ENCODE measurements around the gene GCNT1. TPM values are rescaled to one million over a fixed set of nuclear protein-coding genes. Genes with fewer than 3 reads are reported as not detected.
"Not testable (repeated sequence)": the region's sequence is repeated elsewhere in the genome, so short reads cannot be mapped to it uniquely, and the experiment has no call there.

Gene GCNT1
- 0.24 TPM in 2 replicates for total RNA-seq (2014; rRNA removed; shearing (Covaris generic))
- polyA plus RNA-seq (2015; cell fraction: cytosol; rRNA removed): 0.14 and 2.2 TPM in 2 replicates
- 5.8 TPM in 1 of 2 replicates, not detected in the other for polyA plus RNA-seq (2015; cell fraction: nucleus; rRNA removed)

DNA sequence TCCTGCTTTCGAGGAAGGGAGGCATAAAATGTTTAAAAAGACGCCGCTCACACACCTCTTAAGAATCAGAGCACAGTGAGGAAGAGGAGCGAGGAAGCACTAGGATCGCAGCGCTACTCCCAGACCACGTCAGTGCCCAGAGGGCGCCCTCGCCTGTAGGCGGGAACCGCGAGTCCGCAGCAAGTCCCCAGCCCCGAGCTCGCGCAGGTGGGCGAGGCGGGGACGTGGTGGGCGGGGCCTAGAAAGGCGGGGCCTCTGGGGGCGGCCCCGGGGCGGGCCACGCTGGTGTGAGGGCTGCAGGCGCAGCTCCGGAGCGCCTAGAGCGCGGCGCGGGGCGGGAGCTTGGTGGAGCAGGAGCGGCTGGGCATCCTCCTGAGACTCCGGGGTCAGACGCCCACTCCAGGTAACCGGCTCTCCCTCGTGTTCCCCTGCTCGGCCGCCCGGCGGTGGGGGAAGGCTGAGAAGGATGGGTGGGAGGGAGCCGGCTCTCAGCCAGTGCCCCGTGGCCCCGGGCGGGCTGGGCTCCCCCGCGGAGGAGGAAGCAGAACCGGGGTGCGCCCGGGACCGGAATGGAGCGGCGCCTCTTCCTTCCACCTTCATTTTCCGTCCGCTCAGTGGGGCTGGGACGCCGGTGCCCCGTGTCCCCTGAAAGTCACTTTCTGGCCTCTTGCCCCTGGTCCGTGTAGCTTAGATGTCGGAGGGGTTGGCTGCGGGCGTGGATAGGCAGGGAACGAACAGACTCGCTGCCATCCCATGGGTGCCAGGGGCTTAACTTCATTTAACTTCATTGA, at the start of gene GCNT1:
Gene GCNT1 (plus strand): TSS at position 280 of the 791 bp plus-strand sequence. CDS start 43,200 bp downstream, outside the sequence.
- peak; percentile 71 for DNase-seq (ENCODE audit: low read depth, low spot score)
- in situ Hi-C loops (cut with HindIII; ENCODE audit: low pct_unique_long_range_greater_than_20kb, low sequenced_read_pairs): no loop called here

DNA sequence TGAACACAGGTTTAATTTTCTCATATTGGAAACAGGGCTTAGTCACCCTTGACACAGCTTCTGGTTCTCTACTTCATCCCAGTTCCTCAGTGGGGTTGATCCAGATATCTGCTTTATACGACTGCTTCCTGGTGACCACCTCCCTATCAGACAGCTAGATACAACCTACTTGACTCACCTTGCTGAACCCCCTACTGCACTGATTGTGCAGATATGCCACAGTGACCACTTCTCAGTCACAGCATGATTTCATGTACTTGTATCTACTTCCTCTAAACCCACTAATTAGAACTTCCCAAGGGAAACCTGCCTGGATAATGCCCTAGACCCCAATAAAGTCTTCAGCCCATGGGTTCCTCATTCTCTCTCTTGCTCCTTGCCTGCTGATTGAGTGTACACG, 46.3 kb upstream of the GCNT1 start:
- no peak for DNase-seq (ENCODE audit: low read depth, low spot score)
- in situ Hi-C loops (cut with HindIII; ENCODE audit: low pct_unique_long_range_greater_than_20kb, low sequenced_read_pairs): no loop called here

DNA sequence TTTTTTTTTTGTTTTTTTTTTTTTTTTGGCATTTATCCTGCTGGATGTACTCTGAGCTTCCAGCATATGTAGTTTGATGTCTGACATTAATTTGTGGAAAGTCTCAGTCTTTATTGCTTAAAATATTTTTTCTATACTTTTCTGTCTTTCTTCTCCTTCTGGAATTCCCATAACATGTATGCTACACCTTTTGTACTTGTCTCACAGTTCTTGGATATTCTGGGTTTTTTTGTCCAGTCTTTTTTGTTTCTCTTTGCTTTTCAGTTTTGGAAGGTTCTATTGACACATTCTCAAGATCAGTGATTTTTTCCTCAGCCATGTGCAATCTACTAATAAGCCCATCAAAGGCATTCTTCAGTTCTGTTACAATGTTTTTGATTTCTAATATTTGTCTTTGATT, 45.3 kb upstream of the GCNT1 start:
- no peak for DNase-seq (ENCODE audit: low read depth, low spot score)
- in situ Hi-C loops (cut with HindIII; ENCODE audit: low pct_unique_long_range_greater_than_20kb, low sequenced_read_pairs): no loop called here

DNA sequence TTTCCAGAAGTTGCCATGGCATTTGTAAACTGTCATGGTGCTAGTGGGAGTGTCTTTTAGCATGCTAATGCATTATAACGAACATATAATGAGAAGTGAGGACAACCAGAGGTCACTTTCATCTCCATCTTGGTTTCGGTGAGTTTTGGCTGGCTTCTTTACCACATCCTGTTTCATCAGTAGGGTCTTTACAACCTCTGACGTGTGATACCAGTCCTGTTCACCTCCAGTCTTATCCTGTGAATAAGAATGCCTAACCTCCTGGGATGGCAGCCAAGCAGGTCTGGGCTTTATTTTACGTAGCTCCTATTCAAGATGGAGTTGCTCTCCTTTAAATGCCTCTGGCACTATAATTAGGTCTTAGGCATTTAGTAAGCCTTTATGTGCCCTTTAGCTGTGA, 44.3 kb upstream of the GCNT1 start:
- no peak for DNase-seq (ENCODE audit: low read depth, low spot score)
- in situ Hi-C loops (cut with HindIII; ENCODE audit: low pct_unique_long_range_greater_than_20kb, low sequenced_read_pairs): no loop called here

DNA sequence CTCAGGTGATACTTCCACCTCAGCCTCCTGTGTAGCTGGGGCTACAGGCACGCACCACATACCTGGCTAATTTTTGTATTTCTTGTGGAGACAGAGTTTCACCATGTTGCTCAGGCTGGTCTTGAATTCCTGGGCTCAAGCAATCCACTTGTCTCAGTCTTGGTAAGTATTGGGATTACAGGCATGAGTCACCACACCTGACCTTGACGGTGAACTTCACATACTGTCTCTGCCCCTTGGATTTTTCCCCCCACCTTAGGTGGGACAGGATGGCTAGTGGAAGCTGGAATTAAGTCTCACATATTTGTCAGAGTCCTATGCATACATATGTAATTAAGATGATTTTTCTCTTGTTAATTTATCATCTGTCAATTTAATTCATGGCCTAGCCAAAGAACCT, 43.8 kb upstream of the GCNT1 start:
- no peak for DNase-seq (ENCODE audit: low read depth, low spot score)
- in situ Hi-C loops (cut with HindIII; ENCODE audit: low pct_unique_long_range_greater_than_20kb, low sequenced_read_pairs): no loop called here

DNA sequence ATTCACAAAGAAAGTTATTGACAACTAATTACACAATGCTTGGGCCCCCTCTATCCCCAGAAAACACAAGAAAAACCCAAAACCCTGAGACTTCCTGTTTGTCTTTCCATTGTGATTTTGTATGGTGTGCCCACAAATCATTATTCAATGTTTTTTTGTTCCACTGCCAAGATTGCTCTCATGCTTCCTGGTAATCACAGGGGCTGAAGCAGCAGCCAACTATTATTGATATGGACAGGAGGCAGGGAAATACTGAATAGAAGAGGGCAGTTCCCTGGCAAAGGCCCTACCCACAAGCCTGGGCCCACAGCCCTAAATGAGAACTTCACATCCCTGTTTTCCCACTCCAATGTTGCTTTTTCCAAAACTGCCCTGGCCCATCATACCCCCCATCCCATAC, 43.3 kb upstream of the GCNT1 start:
- in situ Hi-C loops (cut with HindIII; ENCODE audit: low pct_unique_long_range_greater_than_20kb, low sequenced_read_pairs): no loop called here
- DNase-seq (ENCODE audit: low read depth, low spot score): peak; percentile 26

DNA sequence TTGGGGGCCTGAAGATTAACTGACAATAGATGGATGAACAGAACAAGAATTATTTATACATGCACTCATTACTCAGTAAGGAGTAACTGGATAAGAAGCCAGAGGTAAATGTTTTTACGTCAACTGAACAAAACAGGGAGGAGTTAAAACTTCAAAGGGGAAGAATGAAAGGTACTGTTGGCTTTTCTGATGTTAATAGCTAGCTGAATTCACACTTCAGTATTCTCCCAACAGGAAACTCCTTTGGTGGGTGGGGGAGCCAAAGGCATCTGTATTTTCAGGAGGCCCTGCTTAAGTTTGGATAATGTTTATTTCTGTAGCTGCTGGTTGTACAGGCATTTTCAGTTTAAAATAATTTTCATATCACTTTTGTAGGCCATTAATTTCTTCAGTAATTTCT, 41.6 kb upstream of the GCNT1 start:
- no peak for DNase-seq (ENCODE audit: low read depth, low spot score)
- in situ Hi-C loops (cut with HindIII; ENCODE audit: low pct_unique_long_range_greater_than_20kb, low sequenced_read_pairs): no loop called here

DNA sequence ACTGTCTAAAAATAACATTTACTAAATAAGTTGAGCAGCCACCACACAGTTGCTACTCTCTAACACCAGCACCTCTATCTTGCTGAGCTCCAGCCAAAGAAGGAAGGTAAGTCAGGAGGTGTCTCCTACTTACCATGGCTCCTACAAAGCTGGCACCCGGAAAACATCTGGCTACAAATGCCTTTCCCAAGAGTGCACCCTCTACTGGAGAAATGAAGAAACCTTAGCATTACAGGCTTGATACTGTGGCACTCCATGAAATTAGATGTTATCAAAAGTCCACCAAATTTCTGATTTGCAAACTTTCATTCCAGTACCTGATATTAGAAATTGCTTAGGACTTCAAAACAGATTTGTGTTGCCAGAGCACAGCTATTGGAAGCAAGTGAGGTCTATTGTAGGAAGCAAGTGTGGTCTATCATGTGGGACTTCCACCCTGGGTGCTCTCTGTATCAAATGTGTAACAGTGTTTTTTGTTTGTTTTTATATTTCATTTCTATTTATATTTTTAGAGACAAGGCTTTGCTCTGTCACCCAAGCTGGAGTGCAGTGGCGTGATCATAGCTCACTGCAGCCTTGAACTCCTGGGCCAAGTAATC, 39.1 kb upstream of the GCNT1 start:
- DNase-seq (ENCODE audit: low read depth, low spot score): peak; percentile 72
- in situ Hi-C loops (cut with HindIII; ENCODE audit: low pct_unique_long_range_greater_than_20kb, low sequenced_read_pairs): no loop called here

DNA sequence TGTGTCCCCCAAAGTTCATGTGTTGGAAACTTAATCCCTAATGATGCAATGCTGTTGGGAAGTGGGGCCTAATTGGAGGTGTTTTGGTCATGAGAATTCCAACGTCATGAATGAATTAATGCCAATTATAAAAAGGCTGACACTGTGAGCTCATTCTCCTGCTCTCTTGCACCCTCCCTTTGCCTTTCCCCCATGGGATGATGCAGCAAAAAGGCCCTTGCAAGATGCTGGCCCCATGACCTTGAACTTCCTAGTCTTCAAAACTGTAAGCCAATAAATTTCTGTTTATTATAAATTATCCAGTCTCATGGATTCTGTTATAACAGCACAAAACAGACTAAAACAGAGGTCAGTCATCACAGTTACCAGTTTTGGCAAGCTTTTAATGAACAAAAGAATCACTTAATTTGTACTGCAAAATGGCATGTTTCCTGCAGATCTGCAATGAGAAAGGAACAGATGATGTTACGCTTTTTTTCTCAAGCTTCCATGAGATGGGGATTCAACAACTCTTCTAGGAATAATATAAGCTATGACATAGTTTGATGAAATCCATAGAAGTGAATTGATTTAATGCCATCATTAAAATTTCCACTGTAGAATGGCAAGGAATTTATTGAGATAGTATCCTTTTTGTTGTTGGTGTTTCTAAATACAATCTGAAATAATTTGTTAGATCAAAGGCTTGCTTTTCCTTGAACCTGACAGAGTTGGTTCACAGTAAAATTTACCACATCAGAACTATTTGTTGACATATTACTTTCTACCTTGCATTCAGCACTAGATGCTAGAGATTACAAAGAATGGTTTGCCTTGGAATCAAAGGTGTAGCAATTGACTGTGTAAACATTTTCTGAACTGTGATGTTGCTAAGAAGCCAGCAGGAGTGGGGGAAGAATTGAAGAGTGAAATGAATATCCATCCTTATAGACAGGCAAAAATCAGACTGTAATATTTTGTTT, 35.5 kb upstream of the GCNT1 start:
- in situ Hi-C loops (cut with HindIII; ENCODE audit: low pct_unique_long_range_greater_than_20kb, low sequenced_read_pairs): no loop called here
- DNase-seq (ENCODE audit: low read depth, low spot score): no peak

DNA sequence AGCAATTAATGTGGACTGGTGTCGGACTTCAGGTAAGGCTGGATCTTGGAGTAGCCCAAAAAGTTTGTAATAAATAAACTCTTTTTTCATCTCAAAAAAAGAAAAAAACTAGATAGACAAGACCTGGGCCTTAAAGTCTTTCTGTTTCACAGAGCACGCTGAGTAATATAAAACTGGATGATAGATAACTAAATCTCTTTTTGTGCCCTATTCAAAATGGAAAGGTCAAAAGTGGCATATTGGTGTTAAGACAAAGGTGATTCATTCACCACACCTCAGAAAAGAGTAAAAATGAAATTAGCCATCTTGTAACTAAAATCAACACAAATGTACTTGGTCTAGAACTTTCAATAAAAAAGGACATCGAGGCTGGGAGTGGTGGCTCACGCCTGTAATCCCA, 34.5 kb upstream of the GCNT1 start:
- DNase-seq (ENCODE audit: low read depth, low spot score): no peak
- in situ Hi-C loops (cut with HindIII; ENCODE audit: low pct_unique_long_range_greater_than_20kb, low sequenced_read_pairs): no loop called here

DNA sequence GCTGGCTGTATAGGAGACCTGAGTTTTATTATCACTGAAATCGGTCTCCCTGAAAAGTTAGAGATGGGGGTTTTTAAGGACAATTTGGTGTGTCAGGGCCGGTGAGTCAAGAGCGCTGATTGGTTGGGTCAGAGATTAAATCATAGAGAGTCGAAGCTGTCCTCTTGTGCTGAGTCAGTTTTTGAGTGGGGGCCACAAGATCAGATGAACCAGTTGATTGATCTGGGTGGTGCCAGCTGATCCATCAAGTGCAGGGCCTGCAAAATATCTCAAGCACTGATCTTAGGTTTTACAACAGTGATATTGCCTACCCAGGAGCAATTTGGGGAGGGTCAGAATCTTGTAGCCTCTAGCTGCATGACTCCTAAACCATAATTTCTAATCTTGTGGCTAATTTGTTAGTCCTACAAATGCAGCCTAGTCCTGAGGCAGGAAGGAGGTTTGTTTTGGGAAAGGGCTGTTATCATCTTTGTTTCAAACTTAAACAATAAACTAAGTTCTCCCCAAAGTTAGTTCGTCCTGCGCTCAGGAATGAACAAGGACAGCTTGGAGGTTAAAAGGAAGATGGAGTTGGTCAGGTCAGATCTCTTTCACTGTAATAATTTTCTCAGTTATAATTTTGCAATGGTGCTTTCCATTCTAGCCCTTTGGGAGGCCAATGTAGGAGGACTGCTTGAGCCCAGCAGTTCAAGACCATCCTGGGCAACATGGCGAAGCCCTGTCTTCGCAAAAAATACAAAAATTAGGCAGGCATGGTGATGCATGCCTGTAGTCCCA, 33.1 kb upstream of the GCNT1 start:
- DNase-seq (ENCODE audit: low read depth, low spot score): no peak
- in situ Hi-C loops (cut with HindIII; ENCODE audit: low pct_unique_long_range_greater_than_20kb, low sequenced_read_pairs): no loop called here

DNA sequence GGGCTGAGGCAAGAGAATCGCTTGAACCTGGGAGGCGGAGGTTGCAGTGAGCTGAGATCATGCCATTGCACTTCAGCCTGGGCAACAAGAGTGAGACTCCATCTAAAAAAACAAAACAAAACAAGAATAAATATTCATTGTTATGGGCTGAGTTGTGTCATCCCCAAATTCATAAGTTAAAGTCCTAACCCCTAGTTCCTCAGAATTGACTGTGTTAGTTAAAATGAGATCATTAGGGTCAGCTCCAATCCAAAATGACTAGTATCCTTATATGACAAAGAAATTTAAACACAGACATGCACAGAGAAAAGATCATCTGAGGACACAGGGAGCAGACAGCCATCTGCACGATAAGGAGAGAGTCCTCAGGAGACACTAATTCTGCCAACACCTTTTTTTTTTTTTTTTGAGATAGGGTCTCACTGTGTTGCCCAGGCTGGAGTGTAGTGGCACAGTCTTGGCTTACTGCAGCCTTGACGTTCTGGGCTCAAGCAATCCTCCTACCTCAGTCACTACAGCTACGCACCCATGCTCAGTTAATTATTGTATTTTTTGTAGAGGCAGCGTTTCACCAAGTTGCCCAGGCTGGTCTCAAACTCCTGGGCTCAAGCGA, 32.1 kb upstream of the GCNT1 start:
- in situ Hi-C loops (cut with HindIII; ENCODE audit: low pct_unique_long_range_greater_than_20kb, low sequenced_read_pairs): no loop called here
- no peak for DNase-seq (ENCODE audit: low read depth, low spot score)

DNA sequence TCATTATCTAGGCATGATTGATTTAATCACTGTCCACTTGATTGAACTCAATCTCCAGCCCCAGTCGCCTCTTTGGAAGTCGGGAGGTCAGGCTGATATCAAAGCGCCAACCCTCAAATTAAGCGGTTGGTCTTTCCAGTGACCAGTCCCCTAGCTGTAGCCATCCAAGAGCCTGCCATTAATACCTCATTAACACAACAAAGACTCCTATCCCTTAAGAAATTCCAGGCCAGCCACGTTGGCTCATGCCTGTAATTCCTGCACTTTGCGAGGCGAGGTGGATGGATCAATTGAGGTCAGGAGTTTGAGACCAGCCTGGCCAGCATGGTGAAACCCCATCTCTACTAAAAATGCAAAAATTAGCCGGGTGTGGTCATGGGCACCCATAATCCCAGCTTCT, 27.4 kb upstream of the GCNT1 start:
- in situ Hi-C loops (cut with HindIII; ENCODE audit: low pct_unique_long_range_greater_than_20kb, low sequenced_read_pairs): no loop called here
- DNase-seq (ENCODE audit: low read depth, low spot score): no peak

DNA sequence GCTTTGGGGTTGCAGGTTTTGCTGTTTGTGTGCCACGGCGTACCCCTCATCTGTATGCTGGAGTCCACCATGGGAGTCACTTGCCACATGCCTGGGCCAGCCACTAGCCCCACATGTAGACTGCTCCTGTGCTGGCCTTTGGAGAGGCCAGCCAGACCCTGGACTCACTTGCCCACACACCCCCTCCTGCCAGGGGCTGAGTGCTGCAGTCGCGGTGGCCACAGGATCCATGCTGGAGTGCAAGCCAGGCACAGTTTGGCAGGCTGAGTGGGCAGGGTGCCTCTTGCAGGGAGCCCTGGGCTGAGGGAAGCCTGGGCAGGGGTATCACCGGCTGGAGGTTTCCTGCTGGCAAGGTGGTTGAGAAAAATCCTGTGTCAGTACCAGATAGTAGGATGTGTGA, 25.6 kb upstream of the GCNT1 start:
- in situ Hi-C loops (cut with HindIII; ENCODE audit: low pct_unique_long_range_greater_than_20kb, low sequenced_read_pairs): no loop called here
- no peak for DNase-seq (ENCODE audit: low read depth, low spot score)

DNA sequence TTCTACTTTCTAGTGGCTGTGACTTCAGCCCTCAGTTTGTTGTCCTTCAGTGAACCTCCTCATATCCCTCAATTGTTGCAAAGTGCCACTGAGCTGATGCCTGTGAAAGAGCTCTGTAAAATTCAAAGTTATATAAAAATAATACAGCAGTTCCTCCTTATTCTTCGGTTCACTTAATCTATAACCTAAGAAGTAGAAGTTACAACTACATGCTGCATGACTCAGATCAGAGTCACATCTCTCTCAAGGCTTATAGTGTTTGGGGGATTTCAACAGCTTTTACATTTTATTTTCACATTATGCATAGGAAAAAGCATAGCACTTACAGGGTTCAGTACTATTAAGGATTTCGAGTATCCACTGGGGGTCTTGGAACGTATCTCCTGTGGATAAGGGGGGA, 25.1 kb upstream of the GCNT1 start:
- DNase-seq (ENCODE audit: low read depth, low spot score): no peak

DNA sequence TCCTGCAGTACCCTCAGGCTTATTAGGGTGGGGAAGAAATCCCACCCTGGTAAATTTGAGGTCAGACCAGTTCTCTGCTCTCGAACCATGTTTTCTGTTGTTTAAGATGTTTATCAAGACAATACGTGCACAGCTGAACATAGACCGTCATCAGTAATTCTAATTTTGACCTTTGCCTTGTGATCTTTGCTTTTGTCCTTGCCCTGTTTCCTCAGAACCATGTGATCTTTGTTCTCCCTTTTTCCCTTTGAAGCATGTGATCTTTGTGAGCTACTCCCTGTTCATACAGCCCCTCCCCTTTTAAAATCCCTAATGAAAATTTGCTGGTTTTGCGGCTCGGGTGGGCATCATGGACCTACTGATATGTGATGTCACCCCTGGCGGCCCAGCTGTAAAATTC, 24.1 kb upstream of the GCNT1 start:
- in situ Hi-C loops (cut with HindIII; ENCODE audit: low pct_unique_long_range_greater_than_20kb, low sequenced_read_pairs): not testable (repeated sequence)

More for the DNA sequence above, 25.1 kb upstream of the GCNT1 start:
- in situ Hi-C loops (cut with HindIII; ENCODE audit: low pct_unique_long_range_greater_than_20kb, low sequenced_read_pairs): no loop called here

More for the DNA sequence above, 24.1 kb upstream of the GCNT1 start:
- not testable (repeated sequence) for DNase-seq (ENCODE audit: low read depth, low spot score)
